OCI-LY7 (cell line): ENCODE measurements around the gene POC1B. TPM values are rescaled to one million over a fixed set of nuclear protein-coding genes. Genes with fewer than 3 reads are reported as not detected.

ENCODE experiments used
- BruUV-seq: library from RNA; stranded (reverse); fragments of 400-500 nt; replicated peaks from 2 replicates; lab custom pipeline; 2021; lab: Mats Ljungman, UMichigan
- CTCF ChIA-PET: fragments of 300-600 bp; sonication (Branson Sonifier 250); formaldehyde crosslinking; loops from one replicate; lab custom pipeline; 2022; ENCODE audit warnings: antibody characterized with exemption; ENCODE audit not compliant: unreplicated experiment; lab: Charles Lee
- POLR2A ChIA-PET: fragments of 300-600 bp; sonication (Branson Sonifier 250); formaldehyde crosslinking; loops from one replicate; lab custom pipeline; 2022; ENCODE audit warnings: antibody characterized with exemption; lab: Charles Lee
- DNase-seq: peaks from one replicate; pipeline ENCODE4 v3.0.0-alpha.2; 2015; ENCODE audit warnings: low spot score
- H2AFZ ChIP-seq: fragments of 200-600 bp; sonication (generic), shearing (Covaris generic); 2 replicates; pipeline ENCODE4 v1.6.1; 2014; ENCODE audit warnings: mild to moderate bottlenecking, antibody characterized with exemption, low read length, moderate library complexity
- H3K27ac ChIP-seq: fragments of 200-600 bp; sonication (generic); 2 replicates; pipeline ENCODE4 v1.5.1; 2014; ENCODE audit warnings: mixed run types, low read depth, mild to moderate bottlenecking, moderate library complexity, low read length, inconsistent platforms; ENCODE audit not compliant: poor library complexity, severe bottlenecking
- H3K36me3 ChIP-seq: fragments of 200-600 bp; sonication (generic); 2 replicates; pipeline ENCODE4 v1.6.1; 2014; ENCODE audit warnings: mild to moderate bottlenecking, antibody characterized with exemption, low read length, moderate library complexity, mixed read lengths; ENCODE audit not compliant: insufficient read depth
- H3K4me1 ChIP-seq: fragments of 200-600 bp; sonication (generic); 2 replicates; pipeline ENCODE4 v1.5.1; 2014; ENCODE audit warnings: mild to moderate bottlenecking, low read length; ENCODE audit not compliant: insufficient read depth, poor library complexity, severe bottlenecking
- H3K4me2 ChIP-seq: fragments of 200-600 bp; sonication (generic); 2 replicates; pipeline ENCODE4 v1.6.1; 2014; ENCODE audit warnings: mild to moderate bottlenecking, low read length
- H3K4me3 ChIP-seq: fragments of 200-600 bp; sonication (generic); 2 replicates; pipeline ENCODE4 v1.5.1; 2014; ENCODE audit warnings: mild to moderate bottlenecking, low read depth, low read length; ENCODE audit not compliant: poor library complexity, severe bottlenecking
- H3K79me2 ChIP-seq: fragments of 200-600 bp; sonication (generic); 2 replicates; pipeline ENCODE4 v1.6.1; 2016; ENCODE audit warnings: low read depth, mild to moderate bottlenecking, low read length, moderate library complexity, mixed read lengths; ENCODE audit not compliant: insufficient read depth
- H3K9me2 ChIP-seq: fragments of 200-600 bp; sonication (generic); 2 replicates; pipeline ENCODE4 v1.6.1; 2016; ENCODE audit warnings: mild to moderate bottlenecking, low read length, mixed read lengths; ENCODE audit not compliant: insufficient read depth
- H3K9me3 ChIP-seq: fragments of 200-600 bp; sonication (generic); 2 replicates; pipeline ENCODE4 v1.6.1; 2014; ENCODE audit warnings: mild to moderate bottlenecking, mixed run types, low read length, mixed read lengths
- H4K20me1 ChIP-seq: fragments of 200-600 bp; sonication (generic); 2 replicates; pipeline ENCODE4 v1.6.1; 2014; ENCODE audit warnings: mild to moderate bottlenecking, antibody characterized with exemption, low read length, moderate library complexity, mixed read lengths; ENCODE audit not compliant: insufficient read depth
- CTCF ChIP-seq: fragments of 200-600 bp; sonication (generic); conservative IDR thresholded peaks from 2 replicates; pipeline ENCODE4 v1.5.1; 2014; ENCODE audit warnings: mild to moderate bottlenecking, antibody characterized with exemption, low read length, moderate library complexity, mixed read lengths
- EZH2phosphoT487 ChIP-seq: fragments of 200-600 bp; sonication (generic); IDR thresholded peaks from 2 replicates; pipeline ENCODE4 v1.6.1; 2018; ENCODE audit warnings: low read depth, borderline replicate concordance, mild to moderate bottlenecking, mixed run types, antibody characterized with exemption, low read length, moderate library complexity, mixed read lengths
- intact Hi-C: fragments of 100-400 bp; cut with micrococcal nuclease; formaldehyde crosslinking; loops from one replicate; pipeline ENCODE4 v1.10.0; 2022; ENCODE audit not compliant: unreplicated experiment
- total RNA-seq, 2 experiments: library from RNA; depleted of rRNA in 1 of 2; stranded (reverse); fragments of >200 nt in 1 of 2; shearing (Covaris generic) in 1 of 2; gene quantifications; 2 replicates each; pipeline ENCODE4 v1.2.3, GENCODE V29; 2014 to 2022

Gene POC1B
- total RNA-seq, 2 experiments from 2014 or later = 28.9 to 30.9 TPM

- no TSS peak for BruUV-seq
- H3K9me2 ChIP-seq = no peaks in the 10 kb centered on the region
- POLR2A ChIA-PET = interaction anchor here (0.6 kb wide), 1 partner anchor 111 kb away, joined by 5 read pairs; no protein-coding TSS in a partner anchor
- H3K79me2 ChIP-seq = no peaks in the 10 kb centered on the region
- CTCF ChIA-PET = no interaction called here
- H3K27ac ChIP-seq = no peak overlapping the region
- DNase-seq = no peak
- H4K20me1 ChIP-seq = no peaks in the 10 kb centered on the region
- intact Hi-C loops = no loop called here
- H3K4me1 ChIP-seq = no peaks in the 10 kb centered on the region
- H2AFZ ChIP-seq = no peak overlapping the region
- no peak overlapping the region for H3K4me2 ChIP-seq
- TF ChIP-seq CTCF = no peak
- no peak for TF ChIP-seq EZH2phosphoT487
- H3K36me3 ChIP-seq = no peaks in the 10 kb centered on the region
- no peak overlapping the region for H3K4me3 ChIP-seq
- H3K9me3 ChIP-seq = no peaks in the 10 kb centered on the region
These were observed 125.4 kb downstream of the POC1B start for GRCh38 chr12:89400415-89400814.

GRCh38 chr12:89395712-89396111 lies 130.1 kb downstream of the POC1B start:
- H3K27ac ChIP-seq = no peak overlapping the region
- no peak overlapping the region for H2AFZ ChIP-seq
- no peaks in the 10 kb centered on the region for H3K9me3 ChIP-seq
- intact Hi-C loops = no loop called here
- H4K20me1 ChIP-seq = no peaks in the 10 kb centered on the region
- no peaks in the 10 kb centered on the region for H3K36me3 ChIP-seq
- TF ChIP-seq EZH2phosphoT487 = no peak
- H3K4me3 ChIP-seq = no peak overlapping the region
- BruUV-seq = no TSS peak
- no peaks in the 10 kb centered on the region for H3K4me1 ChIP-seq
- ChIA-PET POLR2A (interaction anchor here (0.9 kb wide), 1 partner anchor 47 kb away, joined by 3 read pairs; no protein-coding TSS in a partner anchor), CTCF (no interaction called here)
- no peaks in the 10 kb centered on the region for H3K79me2 ChIP-seq
- H3K4me2 ChIP-seq = no peak overlapping the region
- DNase-seq = no peak
- H3K9me2 ChIP-seq = no peaks in the 10 kb centered on the region

DNA sequence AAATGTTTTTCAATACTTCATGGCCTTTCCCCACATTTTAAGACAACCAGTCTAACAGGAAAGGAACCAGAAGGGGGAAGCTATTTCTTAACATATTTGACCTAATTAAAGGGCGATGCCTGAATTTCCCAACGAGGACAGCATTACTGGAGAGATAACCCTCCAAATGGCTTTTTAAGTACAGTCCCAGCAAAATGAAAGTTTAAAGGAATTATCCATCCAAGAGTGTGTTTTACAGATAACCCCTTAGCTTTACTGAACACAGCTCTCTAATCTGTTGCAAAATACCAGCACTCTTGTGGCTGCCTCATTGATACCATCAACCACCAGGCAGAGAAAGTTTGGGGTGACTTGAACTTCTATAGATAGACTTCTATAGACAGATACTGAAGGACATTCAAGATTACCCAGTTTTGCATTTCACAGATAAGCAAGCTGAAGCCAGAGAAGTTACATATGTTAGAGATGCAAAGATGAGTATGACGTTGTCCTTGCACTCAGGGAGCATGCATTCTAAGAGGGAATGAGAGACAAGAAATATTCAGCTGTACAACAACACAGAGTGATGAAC lies 132.2 kb downstream of the POC1B start:
- H4K20me1 ChIP-seq = no peaks in the 10 kb centered on the region
- TF ChIP-seq EZH2phosphoT487 (no peak), CTCF (no peak)
- no peaks in the 10 kb centered on the region for H3K4me1 ChIP-seq
- no TSS peak for BruUV-seq
- CTCF ChIA-PET = no interaction called here
- H3K79me2 ChIP-seq = no peaks in the 10 kb centered on the region
- no peak overlapping the region for H3K27ac ChIP-seq
- no peak overlapping the region for H2AFZ ChIP-seq
- intact Hi-C loops = no loop called here
- no peak for DNase-seq
- no peaks in the 10 kb centered on the region for H3K9me3 ChIP-seq
- no peak overlapping the region for H3K4me3 ChIP-seq
- no peaks in the 10 kb centered on the region for H3K9me2 ChIP-seq
- no peaks in the 10 kb centered on the region for H3K36me3 ChIP-seq
- POLR2A ChIA-PET = interaction anchor here (0.7 to 1.0 kb wide), 3 partner anchors 9 to 323 kb away, joined by 3 read pairs; no protein-coding TSS in a partner anchor
- H3K4me2 ChIP-seq = no peak overlapping the region
